Adipose tissue (tissue), 3 donors: ENCODE results near the gene COBL. TPM values are rescaled to one million over a fixed set of nuclear protein-coding genes. Genes with fewer than 3 reads are reported as not detected.

Source experiments
- H3K27ac ChIP-seq: one replicate; pipeline ENCODE4 v1.5.1; 2013; ENCODE audit warnings: low read depth, low read length
- WGBS, 3 donors: extraction: QIAGEN DNeasy Blood & Tissue Kit; methylation state at CpG; one replicate each; pipeline ENCODE4 v1.1.7; 2013; 5-methylcytosine and 5-hydroxymethylcytosine counted together
- polyA plus RNA-seq, 3 donors: library from polyadenylated mRNA; stranded (reverse); fragments of 200-250 nt; gene quantifications; one replicate each; pipeline ENCODE4 v1.2.3, GENCODE V29; 2013
- donor health status: healthy with polysubstance abuse.
- donor health status: Bipolar disorder and iron deficiency.
- donor health status: healthy.

Gene COBL
- polyA plus RNA-seq, 3 donors, result 1.8 to 8.0 (median 4.8) TPM

- H3K27ac ChIP-seq, result no peak overlapping the region
- 80 to 93% (median 87%) methylated on average over 2 of the region's 2 CpGs for WGBS, 3 donors
Observed at GRCh38 chr7:51335057-51335456, 18.4 kb upstream of the COBL start.

DNA sequence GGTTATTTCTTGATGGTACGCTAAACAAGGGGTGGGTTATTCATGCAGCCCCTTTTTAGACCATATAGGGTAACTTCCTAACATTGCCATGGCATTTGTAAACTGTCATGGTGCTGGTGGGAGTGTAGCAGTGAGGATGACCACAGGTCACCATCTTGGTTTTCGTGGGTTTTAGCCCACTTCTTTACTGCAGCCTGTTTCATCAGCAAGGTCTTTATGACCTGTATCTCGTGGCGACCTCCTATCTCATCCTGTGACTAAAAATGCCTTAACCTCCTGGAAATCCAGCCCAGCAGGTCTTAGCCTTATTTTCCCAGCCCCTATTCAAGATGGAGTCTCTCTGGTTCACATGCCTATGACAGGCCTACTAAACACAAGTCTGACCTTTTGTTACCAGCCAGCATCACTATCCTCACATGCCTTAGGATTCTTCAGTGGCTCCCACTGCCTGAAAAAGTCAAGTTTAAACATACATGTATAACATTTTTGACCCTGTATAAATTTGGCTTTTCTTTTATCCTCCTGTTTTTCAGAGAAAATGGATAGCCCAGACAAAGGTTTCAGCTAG, 13.2 kb upstream of the COBL start:
- H3K27ac ChIP-seq, result no peak overlapping the region
- WGBS, 3 donors, result 84 to 89% (median 89%) methylated on average over 4 of the region's 4 CpGs

DNA sequence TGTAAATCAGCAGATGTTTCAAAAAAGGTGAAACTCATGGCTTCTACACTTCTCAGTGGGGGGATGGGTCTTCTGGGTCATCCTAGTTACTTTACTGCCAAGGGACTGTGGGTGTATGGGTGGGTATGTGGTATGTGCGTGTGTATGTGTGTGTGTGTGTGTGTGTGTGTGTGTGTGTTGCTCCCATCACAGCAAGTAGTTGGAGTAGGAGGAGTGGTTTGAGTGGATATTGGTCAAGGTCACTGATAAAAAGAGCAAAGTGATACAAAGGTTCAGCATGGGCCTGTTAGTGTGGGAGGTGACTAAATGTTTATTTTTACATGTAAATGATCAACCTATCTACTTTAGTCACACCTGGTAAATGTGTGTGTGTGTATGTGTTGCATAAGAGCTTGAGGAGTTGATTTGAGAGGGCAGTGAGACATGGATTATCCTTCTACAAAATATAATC, 11.8 kb upstream of the COBL start:
- H3K27ac ChIP-seq, result no peak overlapping the region

GRCh38 chr7:51327287-51327717, 10.7 kb upstream of the COBL start:
- H3K27ac ChIP-seq, result no peak overlapping the region
- WGBS, 3 donors, result 57 to 74% (median 64%) methylated on average over 6 of the region's 6 CpGs

More for the DNA sequence above, 11.8 kb upstream of the COBL start:
- 33 to 88% (median 81%) methylated on average over 1 of the region's 1 CpG for WGBS, 3 donors

DNA sequence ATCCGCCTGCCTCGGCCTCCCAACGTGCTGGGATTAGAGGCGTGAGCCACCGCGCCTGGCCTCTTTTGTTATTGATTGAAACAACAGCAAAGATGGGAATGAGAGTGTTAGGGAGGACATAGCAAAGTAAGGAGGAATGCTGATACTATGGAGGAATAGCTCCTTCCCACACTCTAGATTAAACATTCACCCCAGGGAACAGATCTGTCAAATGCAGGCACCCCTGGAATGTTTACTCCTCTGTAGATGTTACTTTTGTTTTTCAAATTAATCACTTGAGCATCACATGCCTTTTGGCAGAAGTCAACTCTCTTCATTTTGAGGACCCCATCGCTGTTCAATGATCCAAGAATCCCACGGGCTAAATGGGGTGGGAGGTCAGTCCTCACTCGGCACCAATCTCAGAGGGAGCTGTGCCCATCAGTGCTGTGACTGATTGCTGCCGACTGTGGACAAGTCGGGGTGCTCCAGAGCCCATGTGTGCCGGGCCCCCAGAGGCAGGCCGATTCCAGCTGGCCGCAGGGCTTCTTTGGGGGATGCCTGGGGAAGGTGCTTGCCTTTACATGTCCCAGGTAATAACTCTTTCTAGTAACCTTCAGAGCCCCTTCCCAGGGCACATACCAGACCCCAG, 10.2 kb upstream of the COBL start:
- WGBS, 3 donors, result 36 to 64% (median 61%) methylated on average over 14 of the region's 14 CpGs
- no peak overlapping the region for H3K27ac ChIP-seq

DNA sequence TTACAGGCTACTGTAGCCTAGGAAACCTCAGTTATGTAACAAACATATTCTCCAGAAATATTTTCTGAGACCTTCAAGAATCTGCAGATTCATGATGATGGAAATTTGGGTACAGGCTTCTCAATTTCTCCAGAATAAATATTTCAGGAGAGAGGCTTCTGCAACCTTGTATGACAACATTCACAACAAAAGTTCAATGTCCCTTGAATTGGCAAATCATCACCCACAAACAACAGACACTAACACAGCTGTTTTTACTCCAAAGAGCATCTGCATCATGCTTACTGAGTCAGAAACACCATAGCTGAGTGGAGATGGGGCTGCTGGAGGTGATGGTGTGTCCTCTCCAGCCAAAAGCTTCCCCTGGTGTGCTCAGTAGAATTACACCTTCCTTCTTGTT, 9.3 kb upstream of the COBL start:
- no peak overlapping the region for H3K27ac ChIP-seq

GRCh38 chr7:51325261-51325676, 8.7 kb upstream of the COBL start:
- no peak overlapping the region for H3K27ac ChIP-seq
- WGBS, 3 donors, result 79 to 90% (median 85%) methylated on average over 6 of the region's 6 CpGs

- no peak overlapping the region for H3K27ac ChIP-seq
- 37 to 82% (median 52%) methylated on average over 11 of the region's 11 CpGs for WGBS, 3 donors
Observed at GRCh38 chr7:51324206-51324898, 7.7 kb upstream of the COBL start.

DNA sequence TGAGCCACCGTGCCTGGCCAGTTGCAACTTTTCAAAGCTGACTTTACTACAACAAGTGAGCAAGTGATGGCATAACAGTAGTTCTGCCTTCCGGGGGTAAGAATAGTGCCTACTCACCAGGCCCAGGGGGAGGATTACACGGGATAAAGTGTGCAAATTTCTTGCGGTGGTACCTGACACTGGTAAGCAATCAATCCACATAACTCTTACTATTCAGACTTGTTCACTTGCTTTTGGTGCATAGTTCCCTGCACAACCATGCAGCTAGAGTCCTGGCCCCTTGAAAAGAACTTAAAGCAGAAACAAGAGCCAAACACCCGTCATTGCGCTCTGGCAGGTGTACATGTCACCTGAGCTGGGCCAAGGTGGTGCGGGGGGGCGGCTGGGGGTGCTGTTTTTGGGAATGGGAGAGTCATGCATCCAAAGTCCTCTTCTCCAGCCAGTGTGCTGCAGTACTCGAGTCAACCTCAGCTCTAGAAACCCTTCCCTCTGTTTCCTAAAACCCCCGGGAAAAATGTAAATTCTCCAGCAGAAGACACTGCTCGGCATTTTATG, 5.4 kb upstream of the COBL start:
- 75 to 86% (median 84%) methylated on average over 10 to 11 of the region's 11 CpGs for WGBS, 3 donors
- H3K27ac ChIP-seq, result no peak overlapping the region

DNA sequence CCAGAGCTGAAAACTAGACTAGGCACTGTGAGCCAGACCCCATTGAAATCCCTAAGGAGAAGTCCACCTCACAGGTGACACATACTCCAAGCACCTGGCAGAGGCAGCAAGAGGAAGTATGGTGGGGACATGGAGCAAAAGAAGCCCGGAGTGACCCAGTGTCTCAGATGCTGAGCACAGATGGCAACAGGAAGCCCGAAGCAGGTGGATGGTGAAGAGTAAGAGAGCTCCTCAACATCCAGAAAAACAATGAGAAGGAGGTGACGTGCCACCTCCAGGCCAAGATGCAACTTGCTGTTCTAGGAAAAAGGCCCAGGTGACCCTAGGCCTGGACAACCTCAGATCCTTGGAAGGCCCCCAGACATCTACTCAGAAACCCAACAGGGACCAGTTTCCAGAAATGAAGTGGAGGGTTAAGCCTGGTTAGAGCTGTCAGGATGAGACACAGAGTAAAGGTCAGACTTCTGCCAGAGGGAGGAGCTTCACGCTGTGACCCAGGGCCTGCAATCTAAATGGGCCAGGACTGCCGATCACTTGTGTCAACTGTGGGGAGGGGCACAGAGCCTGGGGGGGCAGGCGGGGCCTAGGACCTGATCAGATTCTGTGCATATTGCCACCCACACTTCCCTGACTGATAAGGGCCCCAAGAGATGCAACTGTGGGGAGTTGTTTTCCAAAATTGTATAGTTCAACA, 2.4 kb upstream of the COBL start:
- no peak overlapping the region for H3K27ac ChIP-seq

DNA sequence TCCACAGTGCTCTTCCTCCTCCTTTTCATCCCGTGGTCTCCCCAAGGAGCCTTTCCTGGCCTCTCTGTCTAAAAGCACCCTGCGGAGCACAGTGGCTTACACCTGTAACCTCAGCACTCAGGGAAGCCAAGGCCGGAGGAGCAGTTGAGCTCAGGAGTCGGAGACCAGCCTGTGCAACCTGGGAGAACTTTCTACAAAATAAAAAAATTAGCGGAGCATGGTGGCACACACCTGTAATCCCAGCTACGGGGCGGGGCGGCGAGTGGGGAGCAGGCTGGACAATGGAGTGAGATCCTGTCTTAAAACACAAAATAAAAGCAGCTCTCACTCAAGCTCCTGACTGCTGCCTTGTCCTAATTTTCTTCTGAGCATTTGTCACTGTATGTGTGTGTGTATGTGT, 1.4 kb upstream of the COBL start:
- H3K27ac ChIP-seq, result no peak overlapping the region
- 83 to 86% (median 85%) methylated on average over 9 of the region's 9 CpGs for WGBS, 3 donors

More for the DNA sequence above, 2.4 kb upstream of the COBL start:
- 51 to 74% (median 64%) methylated on average over 6 of the region's 6 CpGs for WGBS, 3 donors

DNA sequence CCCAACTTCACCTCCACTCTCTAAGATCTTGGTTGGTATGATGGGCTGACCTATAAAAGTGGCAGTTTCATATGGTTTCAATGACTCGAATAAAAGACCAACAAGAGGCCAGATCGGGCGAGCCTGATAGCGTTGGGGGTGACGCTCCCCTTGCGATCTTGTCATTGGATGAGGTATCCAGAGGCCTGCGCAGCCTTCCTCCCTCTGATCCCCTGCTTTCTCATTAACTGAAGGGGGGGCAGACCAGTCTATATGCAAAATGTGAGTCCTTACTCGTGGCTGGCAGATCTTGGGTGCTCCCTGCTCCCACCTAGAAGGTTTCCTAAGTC, 937 bp upstream of the COBL start:
- 41 to 51% (median 42%) methylated on average over 8 of the region's 8 CpGs for WGBS, 3 donors
- H3K27ac ChIP-seq, result no peak overlapping the region

DNA sequence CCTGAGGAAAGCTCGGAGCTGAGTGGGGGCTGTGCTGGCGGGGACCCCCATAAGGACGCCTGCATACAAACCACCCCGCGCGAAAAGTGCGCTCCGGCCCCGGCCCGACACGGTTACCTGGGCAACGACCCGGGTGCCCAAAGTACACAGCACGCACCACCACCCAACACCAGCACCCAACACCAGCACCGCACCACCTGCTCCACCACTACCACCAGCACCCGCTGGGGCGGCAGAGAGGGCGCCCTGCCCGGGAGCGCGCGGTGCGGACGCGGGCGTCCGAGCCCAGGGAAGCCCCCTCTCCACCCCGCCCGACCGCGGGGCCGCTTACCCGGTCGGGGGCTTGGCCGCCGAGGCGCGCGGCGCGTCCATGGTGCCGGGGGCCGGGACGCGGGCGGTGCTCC, 345 bp downstream of the COBL start:
- 1 to 2% (median 1%) methylated on average over 43 to 46 of the region's 46 CpGs for WGBS, 3 donors
- H3K27ac ChIP-seq, result peak overlapping the region; percentile 28

GRCh38 chr7:51315393-51316261, 982 bp downstream of the COBL start:
- WGBS, 3 donors, result 3 to 5% (median 3%) methylated on average over 58 of the region's 58 CpGs
- peak overlapping the region; percentile 28 for H3K27ac ChIP-seq

- no peak overlapping the region for H3K27ac ChIP-seq
- WGBS, 3 donors, result 45 to 84% (median 83%) methylated on average over 4 of the region's 4 CpGs
Observed at GRCh38 chr7:51314726-51315125, 1.9 kb downstream of the COBL start.

- 26 to 80% (median 73%) methylated on average over 6 of the region's 6 CpGs for WGBS, 3 donors
- no peak overlapping the region for H3K27ac ChIP-seq
Observed at GRCh38 chr7:51313738-51314425, 2.7 kb downstream of the COBL start.

GRCh38 chr7:51312951-51313737, 3.5 kb downstream of the COBL start:
- H3K27ac ChIP-seq, result no peak overlapping the region

More at GRCh38 chr7:51312951-51313737, 3.5 kb downstream of the COBL start:
- 57 to 93% (median 92%) methylated on average over 5 of the region's 5 CpGs for WGBS, 3 donors
